NCI-H1048 (cell line): ENCODE results near the gene ZWILCH.

Experiments
- DNase-seq: peaks from one replicate; lab custom pipeline; 2025; lab: John Stamatoyannopoulos, UW

ZWILCH gene

GRCh38 chr15:66555685-66556084, 50.6 kb downstream of the ZWILCH start:
- DNase-seq, result no peak

GRCh38 chr15:66558271-66558670, 53.1 kb downstream of the ZWILCH start:
- no peak for DNase-seq

- no peak for DNase-seq
Observed at GRCh38 chr15:66560856-66561525, 55.9 kb downstream of the ZWILCH start.

- DNase-seq, result no peak
Observed at GRCh38 chr15:66563126-66563525, 58.0 kb downstream of the ZWILCH start.

GRCh38 chr15:66563566-66564110, 58.5 kb downstream of the ZWILCH start:
- DNase-seq, result no peak

- no peak for DNase-seq
Observed at GRCh38 chr15:66564136-66565041, 59.3 kb downstream of the ZWILCH start.

GRCh38 chr15:66565141-66565641, 60.1 kb downstream of the ZWILCH start:
- DNase-seq, result no peak

GRCh38 chr15:66565741-66566144, 60.6 kb downstream of the ZWILCH start, which contains the start of gene LCTL:
LCTL (minus strand) TSS chr15:66565998; CDS start chr15:66565365, 633 bp downstream.
- no peak for DNase-seq

GRCh38 chr15:66566963-66567531, 61.9 kb downstream of the ZWILCH start:
- DNase-seq, result peak; percentile 37

- DNase-seq, result no peak
Observed at GRCh38 chr15:66567897-66568296, 62.8 kb downstream of the ZWILCH start.

GRCh38 chr15:66569461-66570137, 64.5 kb downstream of the ZWILCH start:
- DNase-seq, result no peak

- no peak for DNase-seq
Observed at GRCh38 chr15:66570327-66570726, 65.2 kb downstream of the ZWILCH start.

- DNase-seq, result no peak
Observed at GRCh38 chr15:66570842-66571478, 65.8 kb downstream of the ZWILCH start.

GRCh38 chr15:66572146-66572545, 67.0 kb downstream of the ZWILCH start:
- no peak for DNase-seq

- DNase-seq, result no peak
Observed at GRCh38 chr15:66573348-66573718, 68.2 kb downstream of the ZWILCH start.

- no peak for DNase-seq
Observed at GRCh38 chr15:66573719-66574595, 68.8 kb downstream of the ZWILCH start.

- DNase-seq, result no peak
Observed at GRCh38 chr15:66574596-66574950, 69.4 kb downstream of the ZWILCH start.

GRCh38 chr15:66578286-66578875, 73.3 kb downstream of the ZWILCH start:
- no peak for DNase-seq

GRCh38 chr15:66580643-66581042, 75.5 kb downstream of the ZWILCH start:
- DNase-seq, result no peak

GRCh38 chr15:66581972-66582537, 76.9 kb downstream of the ZWILCH start:
- DNase-seq, result no peak
